GM18526 (cell line): ENCODE results near the gene BCAR3.

Experiments
- POLR2A ChIP-seq: IDR thresholded peaks from 3 replicates; pipeline ENCODE4 v1.6.1; 2011; ENCODE audit not compliant: insufficient read length; ENCODE audit errors: extremely low read depth

The BCAR3 gene

GRCh38 chr1:93681101-93681988 lies at the start of gene BCAR3:
TSS of gene BCAR3 (minus strand) at chr1:93681837. CDS start at chr1:93674930, 6,907 bp downstream.
- peak; percentile 30 for TF ChIP-seq POLR2A

DNA sequence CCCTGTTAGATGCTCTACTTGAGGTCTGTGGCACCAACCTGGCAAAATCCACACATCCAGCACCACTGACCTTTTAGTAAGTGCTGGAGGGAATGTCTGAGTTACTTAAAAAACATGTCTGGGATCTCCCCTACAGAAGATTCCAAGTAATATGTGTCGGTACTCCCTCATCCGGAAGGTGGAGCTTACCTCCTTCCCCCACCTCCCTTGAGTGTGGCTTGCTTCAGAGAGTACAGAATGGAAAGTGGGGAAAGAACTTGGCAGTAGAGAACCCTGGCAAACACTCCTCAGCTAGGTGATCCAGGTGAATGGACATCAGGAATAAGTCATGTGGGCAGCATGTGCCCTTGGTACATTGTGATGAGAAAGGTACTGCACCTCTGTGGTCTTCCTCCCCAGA lies 49.0 kb upstream of the BCAR3 start:
- TF ChIP-seq POLR2A: no peak

DNA sequence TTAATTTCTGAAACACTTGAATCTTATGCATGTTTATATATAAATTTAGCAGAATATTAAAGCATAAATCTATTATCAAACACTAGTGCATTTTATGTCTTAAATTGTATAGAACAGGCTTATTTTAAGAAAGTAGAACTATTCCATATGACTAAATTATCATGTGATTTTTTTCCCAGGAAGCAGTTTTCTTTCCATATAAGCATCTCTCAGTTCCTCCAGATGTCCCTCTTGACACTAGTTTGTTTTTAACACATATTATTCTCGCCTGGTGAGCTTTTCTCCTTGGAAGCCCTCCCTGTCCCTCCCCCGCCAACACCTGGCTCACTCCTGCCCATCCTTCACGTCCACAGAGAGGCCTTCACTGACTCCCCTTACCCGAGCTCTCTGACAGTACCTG lies 48.3 kb upstream of the BCAR3 start:
- TF ChIP-seq POLR2A: no peak

GRCh38 chr1:93729502-93729901 lies 47.9 kb upstream of the BCAR3 start:
- TF ChIP-seq POLR2A: no peak

DNA sequence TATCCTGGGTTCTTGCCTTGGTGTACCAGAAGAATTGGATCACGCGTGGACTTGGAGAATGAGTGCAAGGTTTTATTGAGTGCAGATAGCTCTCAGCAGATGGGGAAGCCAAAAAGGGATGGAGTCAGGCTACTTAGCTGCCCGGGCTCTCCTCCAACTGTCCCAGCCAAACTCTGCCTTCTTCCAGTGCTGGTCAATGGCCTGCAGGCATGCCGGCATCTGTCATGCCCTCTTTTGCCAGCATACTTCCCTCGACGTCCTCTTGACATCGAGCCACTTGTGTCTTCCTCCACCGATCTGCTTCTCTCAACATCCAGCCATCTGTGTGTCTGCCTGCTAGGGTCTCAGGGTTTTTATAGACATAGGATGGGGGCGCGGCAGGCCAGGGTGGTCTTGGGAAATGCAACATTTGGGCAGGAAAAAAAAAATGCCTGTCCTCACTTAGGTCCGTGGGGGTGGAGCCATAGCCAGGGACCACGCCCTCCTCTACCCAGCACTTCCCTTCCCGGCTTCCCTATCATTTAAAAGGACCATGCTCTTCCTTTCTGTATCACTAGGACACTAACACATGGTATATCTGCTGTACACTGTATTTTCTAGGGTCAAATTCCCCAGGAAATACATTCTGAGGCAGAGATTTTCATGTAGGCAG lies 47.0 kb upstream of the BCAR3 start:
- TF ChIP-seq POLR2A: no peak

GRCh38 chr1:93723733-93724270 lies 42.2 kb upstream of the BCAR3 start:
- TF ChIP-seq POLR2A: no peak

GRCh38 chr1:93723110-93723509 lies 41.5 kb upstream of the BCAR3 start:
- no peak for TF ChIP-seq POLR2A

DNA sequence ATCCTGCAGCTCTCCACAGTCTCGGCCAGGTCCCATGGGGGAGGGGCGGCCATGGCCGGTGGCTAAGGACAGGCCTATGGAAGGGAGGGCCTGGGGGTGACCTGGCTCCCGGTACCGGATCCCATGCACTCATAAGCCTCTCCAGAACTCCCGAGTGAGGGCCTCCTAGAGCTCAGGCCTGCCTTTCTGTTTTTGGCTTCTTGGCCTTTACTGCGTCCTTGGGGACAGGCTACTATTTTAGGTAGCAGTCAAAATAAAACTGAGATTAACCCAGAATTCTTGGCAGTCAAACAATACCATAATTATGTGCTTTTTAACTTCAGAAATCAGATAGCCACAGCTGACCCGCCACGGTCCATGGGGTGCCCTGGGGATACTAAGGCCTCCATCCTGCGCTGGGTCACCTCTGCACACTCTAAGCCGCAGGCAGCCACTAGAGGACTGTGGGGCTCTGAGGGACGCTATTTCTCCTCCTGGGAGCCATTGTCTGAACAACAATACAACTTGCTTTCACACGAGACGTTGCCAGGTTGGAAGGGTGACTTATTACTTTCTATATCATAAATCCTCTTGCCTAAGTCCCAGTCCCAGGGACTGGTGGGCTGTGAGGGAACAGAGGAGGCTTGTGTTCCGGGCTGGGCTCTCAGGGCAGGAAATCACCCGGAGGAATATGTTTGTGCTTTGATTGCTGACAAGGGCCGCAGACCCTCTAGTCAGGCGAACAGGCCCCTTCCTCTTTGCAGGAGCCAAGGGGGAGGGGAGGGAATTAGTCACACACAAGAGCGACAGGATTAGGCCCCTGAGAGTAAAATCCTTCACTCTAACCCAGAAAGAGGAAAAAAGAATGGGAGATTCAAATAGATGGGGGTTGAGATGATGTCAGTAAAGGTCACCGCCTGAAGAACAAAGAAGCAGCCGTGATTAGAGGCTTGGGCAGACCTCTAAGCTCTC lies 40.7 kb upstream of the BCAR3 start:
- TF ChIP-seq POLR2A: no peak

GRCh38 chr1:93720956-93721626 lies 39.5 kb upstream of the BCAR3 start:
- TF ChIP-seq POLR2A: no peak

DNA sequence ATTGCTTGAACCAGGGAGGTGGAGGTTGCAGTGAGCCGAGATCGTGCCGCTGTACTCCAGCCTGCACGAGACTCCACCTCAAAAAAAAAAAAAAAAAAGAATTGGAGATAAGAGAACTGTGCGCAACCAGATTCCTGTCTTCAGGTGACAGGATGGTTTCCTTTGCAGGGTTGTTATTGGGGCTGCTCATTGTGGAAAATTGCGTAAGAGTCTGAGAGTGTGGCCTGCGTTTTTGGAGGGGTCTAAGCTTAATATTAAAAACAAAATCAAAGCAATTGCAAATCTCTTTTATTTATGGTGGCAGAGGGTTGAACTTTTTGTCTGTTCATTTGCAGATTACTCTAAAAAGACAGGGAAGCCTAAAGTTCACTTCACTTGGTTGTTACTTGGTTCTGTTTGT lies 36.0 kb upstream of the BCAR3 start:
- no peak for TF ChIP-seq POLR2A

DNA sequence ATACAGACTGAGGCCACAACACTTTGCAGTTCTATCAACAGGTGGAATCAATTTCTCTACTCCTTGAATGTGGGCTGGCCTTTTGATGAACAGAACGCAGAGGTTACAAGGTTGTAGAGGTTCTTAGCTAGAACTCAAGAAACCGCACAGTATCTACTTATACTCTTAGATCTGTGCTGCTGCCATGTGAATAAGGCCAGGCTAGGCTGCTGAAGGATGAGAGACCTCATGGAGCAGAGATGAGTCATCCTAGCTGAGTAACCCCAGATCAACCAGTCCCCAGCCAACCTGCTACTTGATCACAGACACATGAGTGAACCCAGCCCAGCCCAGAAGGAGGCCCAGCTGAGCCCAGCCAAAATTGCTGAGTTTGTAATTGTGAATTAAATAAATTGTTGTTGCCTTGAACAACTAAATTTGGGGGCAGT lies 35.3 kb upstream of the BCAR3 start:
- no peak for TF ChIP-seq POLR2A

DNA sequence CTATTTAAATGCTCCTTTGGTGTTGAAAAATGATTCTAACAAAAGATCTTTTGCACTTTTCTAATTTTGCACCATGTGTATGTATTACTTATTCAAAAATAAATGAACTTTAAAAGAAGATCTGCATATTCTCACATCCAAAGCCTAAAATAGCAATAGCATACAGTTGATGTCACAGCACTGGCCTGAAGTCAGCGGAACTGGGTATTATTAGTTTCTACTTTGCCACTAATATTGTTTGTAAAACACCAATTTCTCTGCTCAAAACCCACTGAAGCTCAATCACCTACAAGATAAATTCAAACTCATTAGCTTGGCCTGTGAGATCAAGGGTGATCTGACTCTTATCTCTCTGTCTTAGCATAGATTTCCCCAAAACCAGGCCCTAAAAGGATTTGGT lies 34.5 kb upstream of the BCAR3 start:
- TF ChIP-seq POLR2A: no peak

GRCh38 chr1:93715529-93716126 lies 34.0 kb upstream of the BCAR3 start:
- no peak for TF ChIP-seq POLR2A

- no peak for TF ChIP-seq POLR2A
These were observed 32.7 kb upstream of the BCAR3 start for GRCh38 chr1:93714356-93714755.

DNA sequence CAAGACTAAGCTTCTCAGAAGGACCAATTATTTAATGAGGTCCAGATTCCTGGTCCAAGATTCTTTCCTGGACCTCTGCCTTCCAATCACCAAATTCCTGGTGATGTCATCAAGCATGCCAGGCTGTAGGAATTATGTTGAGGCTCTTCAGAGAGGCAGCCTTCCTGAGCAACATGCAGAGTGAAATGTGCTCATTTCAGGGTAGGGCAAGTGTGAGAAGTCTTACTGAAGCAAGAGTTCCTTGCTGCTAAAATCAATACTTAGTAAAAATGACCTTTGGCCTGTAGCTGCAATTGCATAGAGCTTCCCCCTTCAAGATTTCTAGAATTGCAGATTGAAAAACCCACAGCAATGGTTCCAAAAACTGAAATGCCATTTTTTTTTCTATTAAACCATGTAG lies 31.7 kb upstream of the BCAR3 start:
- no peak for TF ChIP-seq POLR2A

DNA sequence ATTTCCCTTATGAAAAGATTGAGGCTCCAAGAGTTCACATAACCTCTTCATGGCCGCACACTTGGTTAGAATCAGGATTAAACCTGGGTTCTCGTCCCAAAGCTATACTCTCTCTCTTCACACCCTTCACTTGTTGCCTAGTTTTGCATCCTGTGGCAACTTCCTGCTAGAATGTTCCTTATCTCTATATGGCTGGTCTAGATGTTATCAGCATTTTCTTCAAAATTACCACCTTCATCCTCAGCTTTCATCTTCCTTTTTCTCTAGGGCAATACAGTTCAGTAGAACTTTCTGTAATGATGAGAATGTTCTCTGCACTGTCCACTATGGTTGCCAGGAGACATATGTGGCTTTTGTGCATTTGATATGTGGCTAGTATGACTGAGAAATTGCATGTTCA lies 31.1 kb upstream of the BCAR3 start:
- no peak for TF ChIP-seq POLR2A
